KOPT-K1 (cell line): ENCODE results near the gene NOD2.

ENCODE experiments used
- H3K27ac ChIP-seq: fragments of 200-600 bp; sonication (generic); 2 replicates; pipeline ENCODE4 v1.5.1; 2016; ENCODE audit warnings: antibody characterized with exemption, mild to moderate bottlenecking, low read depth, low read length; ENCODE audit not compliant: poor library complexity, severe bottlenecking
- H3K36me3 ChIP-seq: fragments of 200-600 bp; sonication (generic); 2 replicates; pipeline ENCODE4 v1.5.1; 2017; ENCODE audit warnings: antibody characterized with exemption, mild to moderate bottlenecking, low read length, moderate library complexity; ENCODE audit not compliant: insufficient read depth
- H3K9me3 ChIP-seq: fragments of 200-600 bp; sonication (generic); 2 replicates; pipeline ENCODE4 v1.5.1; 2017; ENCODE audit warnings: antibody characterized with exemption, low read length, mild to moderate bottlenecking; ENCODE audit not compliant: insufficient read depth, poor library complexity, severe bottlenecking

Gene NOD2

GRCh38 chr16:50692999-50693781, at the start of gene NOD2:
Gene NOD2, plus strand, starts transcription at chr16:50693606. Its CDS starts 5,890 bp downstream, at chr16:50699496.
- Histone ChIP-seq H3K9me3 (no peaks in the 10 kb centered on the region), H3K36me3 (no peaks in the 10 kb centered on the region), H3K27ac (no peak within 1 kb of the TSS)

- H3K9me3 ChIP-seq = no peaks in the 10 kb centered on the region
- no peaks in the 10 kb centered on the region for H3K36me3 ChIP-seq
- H3K27ac ChIP-seq = no peak overlapping the region
Observed at GRCh38 chr16:50644245-50644644, 49.2 kb upstream of the NOD2 start.

GRCh38 chr16:50644729-50645128, 48.7 kb upstream of the NOD2 start:
- Histone ChIP-seq H3K9me3 (no peaks in the 10 kb centered on the region), H3K36me3 (no peaks in the 10 kb centered on the region), H3K27ac (no peak overlapping the region)

- Histone ChIP-seq H3K36me3 (no peaks in the 10 kb centered on the region), H3K9me3 (no peaks in the 10 kb centered on the region), H3K27ac (no peak overlapping the region)
Observed at GRCh38 chr16:50645563-50646220, 47.7 kb upstream of the NOD2 start.

- no peak overlapping the region for H3K27ac ChIP-seq
- H3K36me3 ChIP-seq = no peaks in the 10 kb centered on the region
- no peaks in the 10 kb centered on the region for H3K9me3 ChIP-seq
Observed at GRCh38 chr16:50646345-50646744, 47.1 kb upstream of the NOD2 start.

GRCh38 chr16:50651835-50652438, 41.5 kb upstream of the NOD2 start:
- Histone ChIP-seq H3K36me3 (no peaks in the 10 kb centered on the region), H3K9me3 (peaks cover 6% of the 10 kb centered on the region)

GRCh38 chr16:50652836-50653425, 40.5 kb upstream of the NOD2 start:
- Histone ChIP-seq H3K27ac (no peak overlapping the region), H3K9me3 (peaks cover 6% of the 10 kb centered on the region), H3K36me3 (no peaks in the 10 kb centered on the region)

More at GRCh38 chr16:50651835-50652438, 41.5 kb upstream of the NOD2 start:
- no peak overlapping the region for H3K27ac ChIP-seq

- peaks cover 6% of the 10 kb centered on the region for H3K9me3 ChIP-seq
- H3K36me3 ChIP-seq = no peaks in the 10 kb centered on the region
- H3K27ac ChIP-seq = no peak overlapping the region
Observed at GRCh38 chr16:50653633-50654519, 39.5 kb upstream of the NOD2 start.

- peaks cover 6% of the 10 kb centered on the region for H3K9me3 ChIP-seq
- no peaks in the 10 kb centered on the region for H3K36me3 ChIP-seq
- no peak overlapping the region for H3K27ac ChIP-seq
Observed at GRCh38 chr16:50655558-50656055, 37.8 kb upstream of the NOD2 start.

GRCh38 chr16:50657241-50657640, 36.2 kb upstream of the NOD2 start:
- Histone ChIP-seq H3K27ac (no peak overlapping the region), H3K9me3 (no peaks in the 10 kb centered on the region), H3K36me3 (no peaks in the 10 kb centered on the region)

GRCh38 chr16:50659806-50660205, 33.6 kb upstream of the NOD2 start:
- Histone ChIP-seq H3K27ac (no peak overlapping the region), H3K36me3 (no peaks in the 10 kb centered on the region), H3K9me3 (no peaks in the 10 kb centered on the region)

- Histone ChIP-seq H3K36me3 (no peaks in the 10 kb centered on the region), H3K9me3 (no peaks in the 10 kb centered on the region), H3K27ac (no peak overlapping the region)
Observed at GRCh38 chr16:50662306-50662940, 31.0 kb upstream of the NOD2 start.

- Histone ChIP-seq H3K36me3 (no peaks in the 10 kb centered on the region), H3K27ac (no peak overlapping the region), H3K9me3 (no peaks in the 10 kb centered on the region)
Observed at GRCh38 chr16:50664270-50664669, 29.1 kb upstream of the NOD2 start.
